HepG2 (cell line): ENCODE measurements around the gene IQSEC1. TPM values are rescaled to one million over a fixed set of nuclear protein-coding genes. Genes with fewer than 3 reads are reported as not detected.

Source experiments
- BRD4 ChIP-seq: sonication (generic); formaldehyde crosslinking; IDR thresholded peaks from 2 replicates; pipeline ENCODE4 v1.4.0; 2020; ENCODE audit warnings: missing genetic modification reagents
- E2F1 ChIP-seq: sonication (generic); formaldehyde crosslinking; IDR thresholded peaks from 2 replicates; pipeline ENCODE4 v1.5.0; 2020; ENCODE audit warnings: missing genetic modification reagents
- FOXK2 ChIP-seq: fragments of 450-650 bp; IDR thresholded peaks from 2 replicates; pipeline ENCODE4 v1.6.1; 2016
- IKZF4 ChIP-seq: sonication (generic); formaldehyde crosslinking; IDR thresholded peaks from 2 replicates; pipeline ENCODE4 v1.5.1; 2020; ENCODE audit warnings: borderline replicate concordance, mild to moderate bottlenecking, low read depth, missing genetic modification reagents; ENCODE audit errors: not compliant biosample characterization
- KDM2A ChIP-seq: sonication (generic); formaldehyde crosslinking; IDR thresholded peaks from 2 replicates; pipeline ENCODE4 v1.4.0; 2020; ENCODE audit warnings: low read depth, missing genetic modification reagents, borderline replicate concordance
- MBD4 ChIP-seq: IDR thresholded peaks from 2 replicates; pipeline ENCODE4 v1.6.1; 2012; ENCODE audit warnings: low read length, inconsistent platforms, borderline replicate concordance
- NPAS2 ChIP-seq: sonication (generic); formaldehyde crosslinking; IDR thresholded peaks from 2 replicates; pipeline ENCODE4 v1.8.0; 2022; ENCODE audit warnings: mild to moderate bottlenecking, missing genetic modification reagents, borderline replicate concordance
- RXRB ChIP-seq: IDR thresholded peaks from 2 replicates; pipeline ENCODE4 v1.6.1; 2016; ENCODE audit warnings: borderline replicate concordance, missing genetic modification reagents, missing compliant biosample characterization
- SIN3A ChIP-seq: IDR thresholded peaks from 2 replicates; pipeline ENCODE4 v1.6.1; 2011; ENCODE audit warnings: low read depth, mild to moderate bottlenecking, control low read depth, low read length, borderline replicate concordance
- ZBTB7A ChIP-seq: sonication (generic); formaldehyde crosslinking; IDR thresholded peaks from 2 replicates; pipeline ENCODE4 v1.8.0; 2022; ENCODE audit warnings: mild to moderate bottlenecking, missing genetic modification reagents
- ZBTB8A ChIP-seq: sonication (generic); formaldehyde crosslinking; IDR thresholded peaks from 2 replicates; pipeline ENCODE4 v1.4.0; 2020; ENCODE audit warnings: mild to moderate bottlenecking, low read depth, missing genetic modification reagents, borderline replicate concordance
- ZFY ChIP-seq: sonication (generic); formaldehyde crosslinking; IDR thresholded peaks from 2 replicates; pipeline ENCODE4 v1.4.0; 2020; ENCODE audit warnings: missing genetic modification reagents
- ZNF30 ChIP-seq: sonication (generic); formaldehyde crosslinking; IDR thresholded peaks from 2 replicates; pipeline ENCODE4 v1.5.0; 2020; ENCODE audit warnings: mild to moderate bottlenecking, missing genetic modification reagents
- ZNF484 ChIP-seq: sonication (generic); formaldehyde crosslinking; IDR thresholded peaks from 2 replicates; pipeline ENCODE4 v1.5.1; 2020; ENCODE audit warnings: mild to moderate bottlenecking, low read depth, missing genetic modification reagents, borderline replicate concordance
- ZNF503 ChIP-seq: sonication (generic); formaldehyde crosslinking; IDR thresholded peaks from 2 replicates; pipeline ENCODE4 v1.4.0; 2020; ENCODE audit warnings: missing genetic modification reagents
- ZNF557 ChIP-seq: sonication (generic); formaldehyde crosslinking; IDR thresholded peaks from 2 replicates; pipeline ENCODE4 v1.4.0; 2020; ENCODE audit warnings: missing genetic modification reagents
- ZNF777 ChIP-seq: sonication (generic); formaldehyde crosslinking; IDR thresholded peaks from 2 replicates; pipeline ENCODE4 v1.4.0; 2020; ENCODE audit warnings: missing genetic modification reagents
- ZNF83 ChIP-seq: sonication (generic); formaldehyde crosslinking; IDR thresholded peaks from 2 replicates; pipeline ENCODE4 v1.4.0; 2020; ENCODE audit warnings: missing genetic modification reagents, mild to moderate bottlenecking, borderline replicate concordance
- polyA plus RNA-seq, 8 experiments: library from polyadenylated mRNA; depleted of rRNA in 3 of 8; stranded (reverse) in 7 of 8; unstranded in 1 of 8; fragments of >200 nt; fragmentation: Illumina TruSeq in 4 of 8; extraction: Trizol in 4 of 8; gene quantifications; 2 replicates each; pipeline versions ENCODE4 v1.2.1 to v1.2.3, GENCODE V29; 2011 to 2016; ENCODE audit warnings: low read depth in 4 of 8, missing spikeins in 1 of 8, mixed read lengths in 1 of 8; ENCODE audit not compliant: insufficient read depth in 1 of 8
- total RNA-seq, 5 experiments: library from RNA; depleted of rRNA; stranded (reverse); fragments of >200 nt; fragmentation: Illumina TruSeq; extraction: Trizol; gene quantifications; 2 replicates each; pipeline ENCODE4 v1.2.3, GENCODE V29; 2016; ENCODE audit warnings: low read depth in 1 of 5
- TF ChIP-seq, protein P1 (sequence below): sonication (generic); formaldehyde crosslinking; IDR thresholded peaks from 2 replicates; pipeline ENCODE4 v1.4.0; 2020; ENCODE audit warnings: missing genetic modification reagents
- TF ChIP-seq, protein P2 (sequence below): sonication (generic); formaldehyde crosslinking; IDR thresholded peaks from 2 replicates; pipeline ENCODE4 v1.5.0; 2020; ENCODE audit warnings: mild to moderate bottlenecking, missing genetic modification reagents

IQSEC1 gene
- total and polyA plus RNA-seq, 2 of the 13 experiments (the other 11 are each of a cell fraction or from before 2014, with no cell fraction given) = 17.4 to 20.2 TPM

DNA sequence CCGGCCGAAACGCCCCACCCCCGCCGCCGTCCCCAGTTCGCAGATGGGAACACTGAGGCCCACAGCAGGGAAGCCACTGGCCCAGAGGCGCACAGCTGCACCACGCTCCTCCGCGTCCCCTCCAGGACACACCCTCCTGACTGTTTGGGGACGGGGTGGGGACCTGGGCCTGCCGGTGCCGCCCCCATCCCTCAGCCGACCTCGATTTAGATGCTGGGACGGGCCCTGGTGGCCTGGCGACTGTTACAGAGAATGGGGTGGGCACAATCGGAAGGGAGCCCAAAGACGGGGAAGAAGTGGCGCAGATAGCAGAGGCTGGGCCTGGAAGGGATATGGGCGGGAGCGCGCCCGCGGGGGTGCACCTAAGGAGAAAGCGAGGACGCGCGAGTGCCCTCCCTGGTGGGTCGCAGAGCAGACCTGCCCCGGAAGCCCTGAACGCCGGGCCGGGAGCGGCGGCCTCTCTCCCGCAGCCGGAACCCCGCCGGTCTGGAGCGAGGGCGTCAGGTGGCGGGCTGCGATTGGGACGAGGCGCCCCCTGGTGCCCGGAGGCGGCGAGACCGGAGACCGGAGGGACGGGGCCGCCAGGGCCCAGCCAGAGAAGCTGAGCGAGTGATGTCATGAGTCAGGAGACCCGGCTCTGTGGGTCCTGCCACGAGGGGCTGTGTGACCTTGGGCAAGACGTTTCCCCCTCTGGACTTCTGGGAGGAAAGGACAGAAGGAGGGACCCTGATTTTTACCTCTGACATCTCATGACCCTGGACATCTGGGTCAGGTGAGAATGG is 78.4 kb downstream of the IQSEC1 start (continued):
- TF ChIP-seq E2F1 (CRISPR knock-in tag) (no peak), IKZF4 (CRISPR knock-in tag) (no peak), MBD4 (no peak), ZNF503 (CRISPR knock-in tag) (no peak), NPAS2 (no peak), ZNF484 (CRISPR knock-in tag) (no peak), ZBTB7A (no peak), ZNF777 (CRISPR knock-in tag) (no peak; the same call in 1 of the 2 replicates), FOXK2 (no peak), ZFY (peak; percentile 52; the same call in 1 of the 2 replicates), KDM2A (CRISPR knock-in tag) (peak; percentile 92; the same call in 1 of the 2 replicates), ZNF83 (no peak), ZBTB8A (CRISPR knock-in tag) (no peak), RXRB (CRISPR knock-in tag) (peak; percentile 77; the same call in 1 of the 2 replicates), SIN3A (peak; percentile 60; the same call in 1 of the 2 replicates), ZNF30 (no peak), ZNF557 (CRISPR knock-in tag) (no peak), BRD4 (CRISPR knock-in tag) (no peak; the same call in 1 of the 2 replicates)
- TF ChIP-seq, protein P1, sequence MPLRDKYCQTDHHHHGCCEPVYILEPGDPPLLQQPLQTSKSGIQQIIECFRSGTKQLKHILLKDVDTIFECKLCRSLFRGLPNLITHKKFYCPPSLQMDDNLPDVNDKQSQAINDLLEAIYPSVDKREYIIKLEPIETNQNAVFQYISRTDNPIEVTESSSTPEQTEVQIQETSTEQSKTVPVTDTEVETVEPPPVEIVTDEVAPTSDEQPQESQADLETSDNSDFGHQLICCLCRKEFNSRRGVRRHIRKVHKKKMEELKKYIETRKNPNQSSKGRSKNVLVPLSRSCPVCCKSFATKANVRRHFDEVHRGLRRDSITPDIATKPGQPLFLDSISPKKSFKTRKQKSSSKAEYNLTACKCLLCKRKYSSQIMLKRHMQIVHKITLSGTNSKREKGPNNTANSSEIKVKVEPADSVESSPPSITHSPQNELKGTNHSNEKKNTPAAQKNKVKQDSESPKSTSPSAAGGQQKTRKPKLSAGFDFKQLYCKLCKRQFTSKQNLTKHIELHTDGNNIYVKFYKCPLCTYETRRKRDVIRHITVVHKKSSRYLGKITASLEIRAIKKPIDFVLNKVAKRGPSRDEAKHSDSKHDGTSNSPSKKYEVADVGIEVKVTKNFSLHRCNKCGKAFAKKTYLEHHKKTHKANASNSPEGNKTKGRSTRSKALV = no peak
- TF ChIP-seq, protein P2, sequence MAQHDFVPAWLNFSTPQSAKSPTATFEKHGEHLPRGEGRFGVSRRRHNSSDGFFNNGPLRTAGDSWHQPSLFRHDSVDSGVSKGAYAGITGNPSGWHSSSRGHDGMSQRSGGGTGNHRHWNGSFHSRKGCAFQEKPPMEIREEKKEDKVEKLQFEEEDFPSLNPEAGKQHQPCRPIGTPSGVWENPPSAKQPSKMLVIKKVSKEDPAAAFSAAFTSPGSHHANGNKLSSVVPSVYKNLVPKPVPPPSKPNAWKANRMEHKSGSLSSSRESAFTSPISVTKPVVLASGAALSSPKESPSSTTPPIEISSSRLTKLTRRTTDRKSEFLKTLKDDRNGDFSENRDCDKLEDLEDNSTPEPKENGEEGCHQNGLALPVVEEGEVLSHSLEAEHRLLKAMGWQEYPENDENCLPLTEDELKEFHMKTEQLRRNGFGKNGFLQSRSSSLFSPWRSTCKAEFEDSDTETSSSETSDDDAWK = no peak
